GM23248 (cell line): ENCODE results near the gene CCDC74A.

Experiments
- EZH2 ChIP-seq: fragments of 200-600 bp; sonication (generic); IDR thresholded peaks from 2 replicates; pipeline ENCODE4 v1.6.1; 2018; ENCODE audit warnings: antibody characterized with exemption, mild to moderate bottlenecking; ENCODE audit not compliant: insufficient read depth, poor library complexity, severe bottlenecking
- EZH2phosphoT487 ChIP-seq: fragments of 200-600 bp; sonication (generic); IDR thresholded peaks from 2 replicates; pipeline ENCODE4 v1.6.1; 2018; ENCODE audit warnings: antibody characterized with exemption, moderate library complexity, mild to moderate bottlenecking, low read depth; ENCODE audit not compliant: insufficient read depth

DNA sequence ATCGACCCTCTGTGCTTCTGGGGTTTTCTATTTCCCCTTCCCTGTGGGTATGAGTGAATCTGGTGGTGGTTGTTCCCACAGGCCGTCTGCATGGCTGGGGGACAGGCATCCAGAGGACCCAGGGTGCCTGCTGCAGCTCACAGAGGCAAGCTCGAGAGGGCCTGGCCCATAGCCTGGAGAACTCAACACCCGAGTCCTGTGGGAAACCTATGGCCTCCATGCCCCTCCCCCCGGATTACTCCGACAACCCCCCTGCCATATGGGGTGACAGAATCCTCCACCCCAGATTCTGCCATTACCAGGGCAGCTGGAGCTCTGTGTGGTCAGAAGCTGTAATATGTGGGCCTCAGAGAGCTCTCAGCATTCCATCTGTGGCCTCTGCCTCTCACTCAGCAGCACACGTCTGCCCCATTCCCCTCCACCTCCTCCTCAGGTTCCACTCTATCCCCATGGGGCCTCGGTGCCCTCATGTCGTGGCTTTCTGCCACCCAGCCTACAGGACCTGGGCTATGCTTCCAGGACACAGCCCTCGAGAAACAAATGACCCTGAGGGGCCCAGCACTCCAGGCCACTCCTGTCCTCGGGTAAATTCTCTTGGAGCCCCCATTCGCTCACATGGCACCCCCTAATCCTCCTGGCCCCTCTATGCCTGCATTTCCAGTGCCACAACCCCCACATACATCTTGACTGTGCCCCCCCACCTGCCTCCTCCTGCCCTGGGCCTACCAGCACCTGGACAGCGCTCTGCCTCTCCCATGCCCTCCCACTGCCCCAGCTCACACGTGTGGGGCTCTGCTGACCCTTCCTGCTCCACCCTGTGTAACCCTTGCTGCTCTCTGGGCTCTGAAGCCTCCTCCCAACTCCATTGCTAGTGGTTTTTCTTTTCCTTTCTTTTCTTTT lies 39.1 kb upstream of the CCDC74A start:
- TF ChIP-seq EZH2phosphoT487: no peak
- no peak for TF ChIP-seq EZH2
